ENCODE data around the gene HAAO. TPM values are rescaled to one million over a fixed set of nuclear protein-coding genes. Genes with fewer than 3 reads are reported as not detected.

The HAAO gene
- total RNA-seq, 1 experiment from 2014 or later: not detected

- ChIA-PET POLR2A (ENCODE audit: unreplicated experiment) (no interaction called here), CTCF (no interaction called here)
Measured at GRCh38 chr2:42758751-42759150, 33.6 kb downstream of the HAAO start.

GRCh38 chr2:42757981-42758740 lies 34.2 kb downstream of the HAAO start:
- ChIA-PET POLR2A (ENCODE audit: unreplicated experiment) (no interaction called here), CTCF (no interaction called here)
- TF ChIP-seq EZH2 (IDR thresholded peaks at IDR 0.05; ENCODE audit: low read length, unreplicated experiment): no peak
- TF ChIP-seq EZH2phosphoT487 (IDR thresholded peaks at IDR 0.05; ENCODE audit: borderline replicate concordance, low read length): no peak
- TF ChIP-seq CTCF (conservative IDR thresholded peaks at IDR 0.05; ENCODE audit: low read depth, low read length): no peak
- H3K9me2 ChIP-seq (replicated peaks; ENCODE audit: low read length): no peaks in the 10 kb centered on the region
- H3K4me3 ChIP-seq (ENCODE audit: low read length): no peak overlapping the region
- no peaks in the 10 kb centered on the region for H3K27me3 ChIP-seq (ENCODE audit: low read length)
- intact Hi-C loops (cut with micrococcal nuclease): no loop called here
- no peaks in the 10 kb centered on the region for H3K36me3 ChIP-seq (ENCODE audit: low read depth, low read length)
- ATAC-seq (no peak), DNase-seq (no peak)
- no peaks in the 10 kb centered on the region for H3K9me3 ChIP-seq (ENCODE audit: low read length)
- no peaks in the 10 kb centered on the region for H3F3A ChIP-seq (ENCODE audit: low read length, unreplicated experiment)
- H3K4me2 ChIP-seq (ENCODE audit: low read length): no peak overlapping the region
- no peaks in the 10 kb centered on the region for H3K79me2 ChIP-seq (ENCODE audit: low read length)
- no peaks in the 10 kb centered on the region for H4K20me1 ChIP-seq (ENCODE audit: low read length)
- H2AFZ ChIP-seq (ENCODE audit: low read length): no peak overlapping the region
- BruUV-seq (replicated peaks): no TSS peak
- no peak overlapping the region for H3K27ac ChIP-seq (ENCODE audit: low read length)
- H3K9ac ChIP-seq (ENCODE audit: low read length): no peak overlapping the region
- no peaks in the 10 kb centered on the region for H3K4me1 ChIP-seq (ENCODE audit: insufficient read depth, low read length)

More at GRCh38 chr2:42758751-42759150, 33.6 kb downstream of the HAAO start:
- no peaks in the 10 kb centered on the region for H3K27me3 ChIP-seq (ENCODE audit: low read length)
- no peak overlapping the region for H2AFZ ChIP-seq (ENCODE audit: low read length)
- BruUV-seq (replicated peaks): no TSS peak
- no peaks in the 10 kb centered on the region for H3K9me2 ChIP-seq (replicated peaks; ENCODE audit: low read length)
- intact Hi-C loops (cut with micrococcal nuclease): no loop called here
- H3K9me3 ChIP-seq (ENCODE audit: low read length): no peaks in the 10 kb centered on the region
- H3K79me2 ChIP-seq (ENCODE audit: low read length): no peaks in the 10 kb centered on the region
- no peak overlapping the region for H3K9ac ChIP-seq (ENCODE audit: low read length)
- no peak for ATAC-seq
- H3F3A ChIP-seq (ENCODE audit: low read length, unreplicated experiment): no peaks in the 10 kb centered on the region
- no peaks in the 10 kb centered on the region for H4K20me1 ChIP-seq (ENCODE audit: low read length)
- H3K4me1 ChIP-seq (ENCODE audit: insufficient read depth, low read length): no peaks in the 10 kb centered on the region
- TF ChIP-seq EZH2 (IDR thresholded peaks at IDR 0.05; ENCODE audit: low read length, unreplicated experiment) (no peak), EZH2phosphoT487 (IDR thresholded peaks at IDR 0.05; ENCODE audit: borderline replicate concordance, low read length) (no peak), CTCF (conservative IDR thresholded peaks at IDR 0.05; ENCODE audit: low read depth, low read length) (no peak)
- H3K27ac ChIP-seq (ENCODE audit: low read length): no peak overlapping the region
- H3K4me2 ChIP-seq (ENCODE audit: low read length): no peak overlapping the region
- H3K4me3 ChIP-seq (ENCODE audit: low read length): no peak overlapping the region
- DNase-seq: no peak
- no peaks in the 10 kb centered on the region for H3K36me3 ChIP-seq (ENCODE audit: low read depth, low read length)

- H3K27ac ChIP-seq (ENCODE audit: low read length): no peak overlapping the region
- H2AFZ ChIP-seq (ENCODE audit: low read length): no peak overlapping the region
- ChIA-PET POLR2A (ENCODE audit: unreplicated experiment) (no interaction called here), CTCF (no interaction called here)
- no peaks in the 10 kb centered on the region for H4K20me1 ChIP-seq (ENCODE audit: low read length)
- H3F3A ChIP-seq (ENCODE audit: low read length, unreplicated experiment): no peaks in the 10 kb centered on the region
- no peak for TF ChIP-seq CTCF (conservative IDR thresholded peaks at IDR 0.05; ENCODE audit: low read depth, low read length)
- no peak for TF ChIP-seq EZH2 (IDR thresholded peaks at IDR 0.05; ENCODE audit: low read length, unreplicated experiment)
- no peak for TF ChIP-seq EZH2phosphoT487 (IDR thresholded peaks at IDR 0.05; ENCODE audit: borderline replicate concordance, low read length)
- no peaks in the 10 kb centered on the region for H3K9me3 ChIP-seq (ENCODE audit: low read length)
- H3K9me2 ChIP-seq (replicated peaks; ENCODE audit: low read length): no peaks in the 10 kb centered on the region
- H3K27me3 ChIP-seq (ENCODE audit: low read length): no peaks in the 10 kb centered on the region
- ATAC-seq (no peak), DNase-seq (no peak)
- no peaks in the 10 kb centered on the region for H3K79me2 ChIP-seq (ENCODE audit: low read length)
- H3K4me1 ChIP-seq (ENCODE audit: insufficient read depth, low read length): no peaks in the 10 kb centered on the region
- no peak overlapping the region for H3K4me2 ChIP-seq (ENCODE audit: low read length)
- H3K4me3 ChIP-seq (ENCODE audit: low read length): no peak overlapping the region
- H3K9ac ChIP-seq (ENCODE audit: low read length): no peak overlapping the region
- H3K36me3 ChIP-seq (ENCODE audit: low read depth, low read length): no peaks in the 10 kb centered on the region
- BruUV-seq (replicated peaks): no TSS peak
- intact Hi-C loops (cut with micrococcal nuclease): no loop called here
Measured at GRCh38 chr2:42756966-42757513, 35.3 kb downstream of the HAAO start.
